ENCODE data around the gene LMTK3. TPM values are rescaled to one million over a fixed set of nuclear protein-coding genes. Genes with fewer than 3 reads are reported as not detected.

Gene LMTK3
- total and polyA plus RNA-seq, 2 of the 13 experiments (the other 11 are each of a cell fraction or from before 2014, with no cell fraction given) = 0.18 to 0.29 TPM

- H2AFZ ChIP-seq (ENCODE audit: low read length) = no peak overlapping the region
- in situ Hi-C loops (cut with HindIII; ENCODE audit: extremely low pct_ligation_motif_present, low pct_unique_long_range_greater_than_20kb) = no loop called here
- peak overlapping the region; percentile 94 for H3K9ac ChIP-seq (ENCODE audit: insufficient read depth, low read depth, low read length)
- peaks cover 10 to 31% of the 10 kb centered on the region in 2 experiments; a peak in 4 of 5 replicates for H3K36me3 ChIP-seq (replicated peaks in 1 of 2; ENCODE audit: control insufficient read depth in 1 of 2, insufficient read depth in 2 of 2, low read length in 2 of 2)
- H3K27me3 ChIP-seq (ENCODE audit: control insufficient read depth in 1 of 2, insufficient read depth in 2 of 2, low read length in 2 of 2) = no peaks in the 10 kb centered on the region; a peak in 1 of 5 replicates
- H3K9me3 ChIP-seq (ENCODE audit: low read length) = no peaks in the 10 kb centered on the region
- WGBS (ENCODE audit: low lambda C conversion rate) = 1% methylated on average over 8 of the region's 36 CpGs
- DNase-seq (ENCODE audit: low spot score) = peak; percentile 99
- no peaks in the 10 kb centered on the region; the same call in 1 of the 2 replicates for H4K20me1 ChIP-seq (ENCODE audit: insufficient read depth, low read length)
- BruUV-seq (replicated peaks) = no TSS peak
- H3K4me1 ChIP-seq (ENCODE audit: insufficient read depth, low read length) = peaks cover 17% of the 10 kb centered on the region
- POLR2A ChIA-PET = interaction anchor here (1.2 kb wide), 1 partner anchor 23 kb away, joined by 3 read pairs; the partner anchor contains the start of gene GRWD1
- H3K4me2 ChIP-seq (ENCODE audit: low read depth, low read length) = peak overlapping the region; percentile 83
- CTCF ChIA-PET (ENCODE audit: low intra/inter-chr PET ratio, low total read pairs) = no interaction called here
- peak; percentile 95 for ATAC-seq
- peak overlapping the region; percentile 91 for H3K27ac ChIP-seq (ENCODE audit: extremely low read length, insufficient read depth, low read length)
- intact Hi-C loops (cut with micrococcal nuclease; ENCODE audit: unreplicated experiment) = loop anchor here (1.0 kb wide), 1 partner anchor 24 kb away; the partner anchor contains the start of gene GRWD1
- peak; percentile 99 for FAIRE-seq
- peak overlapping the region; percentile 76 to 97 (median 82) for H3K4me3 ChIP-seq (replicated peaks in 1 of 3; ENCODE audit: insufficient read depth in 1 of 3, low read depth in 2 of 3, low read length in 3 of 3)
- H3K79me2 ChIP-seq (ENCODE audit: insufficient read depth, low read length) = peaks cover 5% of the 10 kb centered on the region
- TF ChIP-seq CREB1 (IDR thresholded peaks at IDR 0.05) (peak; percentile 88), CREB1 (CRISPR knock-in tag; IDR thresholded peaks at IDR 0.05) (peak; percentile 94), SP4 (CRISPR knock-in tag; IDR thresholded peaks at IDR 0.05) (peak; percentile 100), MLLT10 (CRISPR knock-in tag; IDR thresholded peaks at IDR 0.05) (no peak), SP2 (CRISPR knock-in tag; IDR thresholded peaks at IDR 0.05) (peak; percentile 98), KDM5A (IDR thresholded peaks at IDR 0.05; ENCODE audit: borderline replicate concordance, low read length) (no peak), GABPA (IDR thresholded peaks at IDR 0.05; ENCODE audit: low read depth, low read length) (peak; percentile 39), GABPA (CRISPR knock-in tag; IDR thresholded peaks at IDR 0.05; ENCODE audit: low read depth) (peak; percentile 68), NCOA1 (CRISPR knock-in tag; IDR thresholded peaks at IDR 0.05) (0 out of 2 replicates have a peak, but pooled peaks have one; percentile 0), ZNF790 (CRISPR knock-in tag; IDR thresholded peaks at IDR 0.05; ENCODE audit: borderline replicate concordance) (no peak), NFYC (CRISPR knock-in tag; IDR thresholded peaks at IDR 0.05) (peak; percentile 99), TGIF2 (CRISPR knock-in tag; IDR thresholded peaks at IDR 0.05) (0 out of 2 replicates have a peak, but pooled peaks have one; percentile 57)
- TF ChIP-seq, protein P1, sequence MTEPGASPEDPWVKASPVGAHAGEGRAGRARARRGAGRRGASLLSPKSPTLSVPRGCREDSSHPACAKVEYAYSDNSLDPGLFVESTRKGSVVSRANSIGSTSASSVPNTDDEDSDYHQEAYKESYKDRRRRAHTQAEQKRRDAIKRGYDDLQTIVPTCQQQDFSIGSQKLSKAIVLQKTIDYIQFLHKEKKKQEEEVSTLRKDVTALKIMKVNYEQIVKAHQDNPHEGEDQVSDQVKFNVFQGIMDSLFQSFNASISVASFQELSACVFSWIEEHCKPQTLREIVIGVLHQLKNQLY (CRISPR knock-in tag; IDR thresholded peaks at IDR 0.05) = 0 out of 2 replicates have a peak, but pooled peaks have one; percentile 7
- TF ChIP-seq, protein P2, sequence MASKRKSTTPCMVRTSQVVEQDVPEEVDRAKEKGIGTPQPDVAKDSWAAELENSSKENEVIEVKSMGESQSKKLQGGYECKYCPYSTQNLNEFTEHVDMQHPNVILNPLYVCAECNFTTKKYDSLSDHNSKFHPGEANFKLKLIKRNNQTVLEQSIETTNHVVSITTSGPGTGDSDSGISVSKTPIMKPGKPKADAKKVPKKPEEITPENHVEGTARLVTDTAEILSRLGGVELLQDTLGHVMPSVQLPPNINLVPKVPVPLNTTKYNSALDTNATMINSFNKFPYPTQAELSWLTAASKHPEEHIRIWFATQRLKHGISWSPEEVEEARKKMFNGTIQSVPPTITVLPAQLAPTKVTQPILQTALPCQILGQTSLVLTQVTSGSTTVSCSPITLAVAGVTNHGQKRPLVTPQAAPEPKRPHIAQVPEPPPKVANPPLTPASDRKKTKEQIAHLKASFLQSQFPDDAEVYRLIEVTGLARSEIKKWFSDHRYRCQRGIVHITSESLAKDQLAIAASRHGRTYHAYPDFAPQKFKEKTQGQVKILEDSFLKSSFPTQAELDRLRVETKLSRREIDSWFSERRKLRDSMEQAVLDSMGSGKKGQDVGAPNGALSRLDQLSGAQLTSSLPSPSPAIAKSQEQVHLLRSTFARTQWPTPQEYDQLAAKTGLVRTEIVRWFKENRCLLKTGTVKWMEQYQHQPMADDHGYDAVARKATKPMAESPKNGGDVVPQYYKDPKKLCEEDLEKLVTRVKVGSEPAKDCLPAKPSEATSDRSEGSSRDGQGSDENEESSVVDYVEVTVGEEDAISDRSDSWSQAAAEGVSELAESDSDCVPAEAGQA (IDR thresholded peaks at IDR 0.05; ENCODE audit: low read depth) = 0 out of 2 replicates have a peak, but pooled peaks have one; percentile 35
- TF ChIP-seq, protein P2 (CRISPR knock-in tag; IDR thresholded peaks at IDR 0.05; ENCODE audit: borderline replicate concordance) = no peak
- TF ChIP-seq, protein P3, sequence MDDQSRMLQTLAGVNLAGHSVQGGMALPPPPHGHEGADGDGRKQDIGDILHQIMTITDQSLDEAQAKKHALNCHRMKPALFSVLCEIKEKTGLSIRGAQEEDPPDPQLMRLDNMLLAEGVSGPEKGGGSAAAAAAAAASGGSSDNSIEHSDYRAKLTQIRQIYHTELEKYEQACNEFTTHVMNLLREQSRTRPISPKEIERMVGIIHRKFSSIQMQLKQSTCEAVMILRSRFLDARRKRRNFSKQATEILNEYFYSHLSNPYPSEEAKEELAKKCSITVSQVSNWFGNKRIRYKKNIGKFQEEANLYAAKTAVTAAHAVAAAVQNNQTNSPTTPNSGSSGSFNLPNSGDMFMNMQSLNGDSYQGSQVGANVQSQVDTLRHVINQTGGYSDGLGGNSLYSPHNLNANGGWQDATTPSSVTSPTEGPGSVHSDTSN (CRISPR knock-in tag; IDR thresholded peaks at IDR 0.05; ENCODE audit: borderline replicate concordance) = peak; percentile 89; the same call in 1 of the 2 replicates
- TF ChIP-seq, protein P4, sequence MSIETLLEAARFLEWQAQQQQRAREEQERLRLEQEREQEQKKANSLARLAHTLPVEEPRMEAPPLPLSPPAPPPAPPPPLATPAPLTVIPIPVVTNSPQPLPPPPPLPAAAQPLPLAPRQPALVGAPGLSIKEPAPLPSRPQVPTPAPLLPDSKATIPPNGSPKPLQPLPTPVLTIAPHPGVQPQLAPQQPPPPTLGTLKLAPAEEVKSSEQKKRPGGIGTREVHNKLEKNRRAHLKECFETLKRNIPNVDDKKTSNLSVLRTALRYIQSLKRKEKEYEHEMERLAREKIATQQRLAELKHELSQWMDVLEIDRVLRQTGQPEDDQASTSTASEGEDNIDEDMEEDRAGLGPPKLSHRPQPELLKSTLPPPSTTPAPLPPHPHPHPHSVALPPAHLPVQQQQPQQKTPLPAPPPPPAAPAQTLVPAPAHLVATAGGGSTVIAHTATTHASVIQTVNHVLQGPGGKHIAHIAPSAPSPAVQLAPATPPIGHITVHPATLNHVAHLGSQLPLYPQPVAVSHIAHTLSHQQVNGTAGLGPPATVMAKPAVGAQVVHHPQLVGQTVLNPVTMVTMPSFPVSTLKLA (IDR thresholded peaks at IDR 0.05) = peak; percentile 88
Observed at GRCh38 chr19:48468772-48469288, 42.8 kb downstream of the LMTK3 start.

Data from HepG2 (cell line).